Stimulated activated CD8-positive, alpha-beta memory T cell treated with anti-CD3 and anti-CD28 coated beads, Interleukin-7, amount 100 ng/mL, for 48 hours (primary cell): Measurements from ENCODE around the gene NEK3.
"Not testable (repeated sequence)": the region's sequence is repeated elsewhere in the genome, so short reads cannot be mapped to it uniquely, and the experiment has no call there.

ENCODE experiments used
- DNase-seq, 2 donors: peaks; one replicate each; pipeline ENCODE4 v3.0.0-alpha.2; 2020; ENCODE audit warnings: low read depth in 1 of 2; ENCODE audit errors: extremely low read depth in 1 of 2

Gene NEK3

DNA sequence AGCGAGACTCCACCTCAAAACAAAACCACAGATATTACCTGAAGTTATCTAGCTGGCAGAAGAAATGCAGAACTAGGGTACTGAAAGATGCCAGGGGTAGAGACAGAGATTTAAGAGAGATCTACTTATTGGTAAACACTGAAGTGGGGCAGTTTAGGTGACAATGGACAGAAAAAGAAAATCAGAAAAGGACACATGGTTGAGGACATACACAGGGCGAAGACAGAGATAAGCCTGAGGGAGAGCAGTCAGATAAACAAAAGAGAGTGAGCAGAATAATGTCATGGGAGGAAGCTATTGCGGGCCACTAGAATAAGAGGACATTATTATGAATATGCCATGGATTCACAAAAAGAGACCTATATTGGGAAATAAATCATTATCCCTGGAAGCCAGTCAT, 33.9 kb downstream of the NEK3 start:
- no peak for DNase-seq

DNA sequence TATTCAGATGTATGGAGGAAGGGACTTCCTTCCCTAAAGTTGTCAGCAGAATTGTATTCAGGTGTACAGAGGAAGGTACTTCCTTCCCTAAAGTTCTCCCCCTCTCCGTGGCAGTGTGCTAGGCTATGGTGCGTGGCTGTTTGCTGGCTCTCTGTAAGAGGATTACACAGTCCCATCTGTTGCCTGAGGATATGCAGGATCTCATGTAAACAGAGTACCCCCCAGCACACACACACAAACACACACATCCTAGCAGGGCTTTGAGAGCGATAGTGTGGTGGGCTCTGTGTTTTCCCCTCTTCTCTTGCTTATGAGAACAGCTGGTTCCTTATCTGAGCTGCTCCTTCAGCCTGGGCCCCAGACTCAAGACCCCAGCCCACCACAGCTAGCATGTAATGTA, 40.8 kb downstream of the NEK3 start:
- DNase-seq, result no peak

DNA sequence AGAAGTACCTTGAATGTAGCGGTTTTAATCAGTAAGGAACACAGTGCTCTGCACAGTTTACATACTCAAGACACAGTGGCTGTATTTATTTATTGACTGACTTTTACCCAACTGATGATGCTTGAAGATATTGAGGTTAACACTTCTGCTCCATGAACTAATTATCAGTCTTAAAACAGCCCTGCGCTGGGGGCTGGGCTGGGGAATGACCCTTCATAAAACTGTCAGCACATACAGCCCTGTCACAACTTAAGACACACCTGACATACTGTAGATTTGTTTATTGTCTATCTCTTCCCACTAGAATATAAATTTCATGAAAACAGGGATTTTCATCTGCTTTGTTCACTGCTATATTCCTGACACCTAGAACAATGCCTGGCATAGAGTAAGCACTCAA, 41.3 kb downstream of the NEK3 start:
- DNase-seq, result no peak

DNA sequence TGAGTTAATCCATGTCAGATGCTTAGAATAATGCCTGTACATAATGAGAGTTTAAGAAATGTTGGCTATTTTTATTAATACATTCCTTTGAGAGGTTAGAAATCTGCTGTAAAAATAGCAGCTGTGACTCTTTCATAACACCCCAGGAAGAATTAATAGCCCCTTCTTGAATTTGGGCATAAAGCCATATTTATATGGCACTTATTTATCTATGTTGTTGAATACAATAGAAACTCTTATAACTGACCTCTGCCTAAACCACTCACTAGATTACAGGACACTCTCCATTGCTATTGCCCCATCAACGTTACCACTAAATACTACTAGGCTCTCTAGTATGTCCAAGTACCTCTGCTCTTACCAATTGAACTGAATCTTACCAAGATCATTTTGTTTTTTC, 46.8 kb downstream of the NEK3 start:
- no peak for DNase-seq

DNA sequence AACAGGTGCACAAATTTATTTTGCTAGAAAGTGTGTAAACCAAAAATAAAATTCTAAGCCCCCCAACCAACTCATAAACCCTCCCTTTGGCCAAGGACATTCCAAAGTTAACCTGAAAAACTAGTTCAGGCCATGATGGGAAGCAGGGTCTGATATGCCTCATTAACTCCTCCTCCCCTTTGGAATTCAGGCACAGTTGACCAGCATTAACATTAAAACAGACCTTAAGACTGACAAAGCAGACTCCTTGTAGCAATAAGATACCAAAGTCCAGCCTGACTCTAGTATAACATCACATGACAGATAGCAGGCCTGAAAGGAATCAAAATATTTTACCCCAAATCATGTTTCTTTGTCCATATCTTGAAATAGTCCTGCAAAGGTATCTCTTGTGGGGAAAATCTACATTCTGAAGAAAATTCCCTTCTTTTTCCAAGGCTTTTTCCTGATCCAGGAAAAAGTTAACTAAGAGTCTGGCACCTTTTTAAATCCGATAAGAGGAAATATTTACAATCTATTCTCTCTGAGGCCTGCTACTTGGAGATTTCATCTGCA, 50.2 kb downstream of the NEK3 start:
- DNase-seq, result no peak

DNA sequence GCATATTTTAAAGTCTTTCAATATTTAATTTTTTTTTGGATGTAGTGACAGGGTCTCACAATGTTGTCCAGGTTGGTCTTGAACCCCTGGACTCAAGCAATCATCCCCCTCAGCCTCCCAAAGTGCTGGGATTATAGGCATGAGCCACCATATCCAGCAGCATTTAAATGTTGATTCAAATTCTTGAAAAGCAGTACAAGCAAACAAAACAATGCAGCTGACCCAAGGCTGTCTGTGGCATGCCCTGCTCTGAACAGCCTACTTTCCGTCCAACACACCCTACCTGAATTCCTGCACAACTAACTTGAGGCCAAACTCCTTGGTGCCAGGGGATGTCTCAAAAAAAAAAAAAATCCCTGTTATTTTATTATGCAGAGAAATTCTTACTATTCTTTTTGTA, 53.6 kb downstream of the NEK3 start:
- no peak for DNase-seq

DNA sequence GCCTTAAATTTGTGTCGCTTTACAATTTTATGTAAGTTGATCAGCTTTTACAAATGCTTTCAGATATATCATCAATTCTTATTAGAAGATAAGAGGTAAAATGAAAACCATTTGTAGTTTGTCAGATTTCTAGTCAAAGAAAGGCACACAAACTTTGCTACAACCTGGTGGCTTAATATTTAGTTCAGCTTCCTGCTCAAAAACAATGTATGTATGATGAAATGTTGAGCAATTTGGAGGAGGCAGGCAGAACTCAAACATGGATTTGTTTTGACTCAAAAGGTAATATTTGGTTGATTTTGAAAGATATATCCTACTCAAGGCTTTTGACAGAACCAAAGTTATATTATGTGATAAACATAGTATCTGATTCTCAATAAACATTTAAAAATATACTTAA, 54.8 kb downstream of the NEK3 start:
- DNase-seq, result no peak

DNA sequence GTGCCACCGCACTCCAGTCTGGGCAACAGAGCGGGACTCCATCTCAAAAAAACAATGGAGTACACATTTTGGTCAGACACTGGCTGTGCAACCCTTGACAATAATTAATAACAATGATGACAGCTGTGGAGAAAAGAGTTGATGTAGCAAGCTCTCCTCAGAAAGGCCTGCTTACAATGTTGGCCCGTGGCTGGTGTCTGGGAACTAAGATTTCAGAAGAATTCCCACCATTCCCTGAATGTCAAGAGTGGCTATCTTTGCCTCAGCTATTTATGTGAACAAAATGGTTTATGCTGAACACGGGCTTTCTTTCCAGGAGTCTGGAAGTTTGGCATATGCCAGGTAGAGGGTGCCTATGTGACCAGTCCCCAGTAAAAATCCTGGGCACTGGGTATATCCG, 56.0 kb downstream of the NEK3 start:
- no peak for DNase-seq

DNA sequence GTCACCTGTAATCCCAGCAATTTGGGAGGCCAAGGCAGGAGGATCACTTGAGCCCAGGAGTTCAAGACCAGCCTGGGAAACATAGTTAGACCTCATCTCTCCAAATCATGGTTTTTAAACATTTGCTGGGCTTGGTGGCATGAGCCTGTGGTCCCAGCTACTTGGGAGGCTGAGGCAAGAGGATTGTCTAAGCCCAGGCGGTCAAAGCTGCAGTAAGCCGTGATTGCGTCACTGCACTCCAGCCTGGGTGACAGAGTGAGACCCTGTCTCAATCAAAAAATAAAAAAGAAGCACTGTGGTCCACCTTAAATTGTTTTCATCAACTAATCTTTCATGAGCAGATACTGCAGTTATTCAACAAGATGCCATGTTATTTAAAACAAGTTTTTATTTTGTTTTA, 57.0 kb downstream of the NEK3 start:
- not testable (repeated sequence) for DNase-seq

DNA sequence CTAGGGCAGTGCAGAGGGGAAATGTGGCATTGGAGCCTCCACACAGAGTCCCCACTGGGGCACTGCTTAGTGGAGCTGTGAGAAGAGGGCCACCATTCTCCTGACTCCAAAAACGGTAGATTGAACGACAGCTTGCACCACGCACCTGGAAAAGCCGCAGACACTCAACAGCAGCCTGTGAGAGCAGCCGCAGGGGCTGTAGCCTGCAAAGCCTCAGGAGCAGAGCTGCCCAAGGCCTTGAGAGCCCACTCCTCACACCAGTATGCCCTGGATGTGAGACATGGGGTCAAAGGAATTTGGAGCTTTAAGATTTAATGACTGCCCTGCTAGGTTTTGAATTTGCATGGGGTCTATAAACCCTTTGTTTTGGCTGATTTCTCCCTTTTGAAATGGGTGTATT, 62.2 kb downstream of the NEK3 start:
- DNase-seq, result no peak

DNA sequence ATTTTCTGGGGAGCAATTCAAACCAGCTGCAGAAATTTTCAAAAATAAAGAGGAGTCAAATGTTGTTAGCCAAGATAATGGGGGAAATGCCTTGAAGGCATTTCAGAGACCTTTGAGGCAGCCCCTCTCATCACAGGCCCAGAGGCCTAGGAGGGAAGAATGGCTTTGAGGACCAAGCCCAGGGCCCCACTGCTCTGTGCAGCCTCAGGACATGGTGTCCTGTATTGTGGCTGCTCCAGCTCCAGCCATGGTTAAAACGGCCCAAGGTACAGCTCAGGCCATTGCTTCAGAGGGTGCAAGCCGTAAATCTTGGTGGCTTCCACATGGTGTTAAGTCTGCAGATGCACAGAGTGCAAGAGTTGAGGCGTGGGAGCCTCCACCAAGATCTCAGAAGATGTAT, 62.6 kb downstream of the NEK3 start:
- DNase-seq, result no peak

DNA sequence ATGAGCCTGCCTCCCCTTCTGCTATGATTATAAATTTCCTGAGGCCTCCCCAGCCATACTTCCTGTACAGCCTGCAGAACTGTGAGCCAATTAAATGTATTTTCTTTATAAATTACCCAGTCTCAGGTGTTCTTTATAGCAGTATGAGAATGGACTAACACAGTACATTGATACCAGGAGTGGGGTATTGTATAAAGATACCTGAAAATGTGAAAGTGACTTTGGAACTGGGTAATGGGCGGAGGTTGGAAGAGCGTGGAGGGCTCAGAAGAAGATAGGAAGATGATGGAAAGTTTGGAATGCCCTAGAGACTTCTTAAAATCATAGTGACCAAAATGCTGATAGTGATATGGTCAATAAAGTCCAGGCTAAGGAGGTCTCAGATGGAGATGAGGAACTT, 63.3 kb downstream of the NEK3 start:
- no peak for DNase-seq

DNA sequence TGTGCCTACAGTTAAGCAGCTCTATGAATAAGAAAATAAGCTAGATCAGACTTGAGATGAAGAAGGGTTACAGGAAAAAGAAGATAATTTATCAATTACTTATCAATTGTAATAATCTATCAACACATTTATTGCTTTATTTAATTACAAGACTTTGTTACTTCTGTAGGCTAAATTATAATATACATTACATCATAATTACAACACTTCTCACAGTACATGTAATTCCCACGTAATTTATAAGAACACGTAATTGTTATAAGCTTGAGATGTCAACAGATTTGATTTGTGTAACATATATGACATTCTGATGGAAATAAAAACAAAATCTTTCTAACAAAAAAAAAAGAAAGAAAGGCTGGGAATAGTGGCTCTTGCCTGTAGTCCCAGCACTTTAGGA, 67.3 kb downstream of the NEK3 start:
- no peak for DNase-seq

DNA sequence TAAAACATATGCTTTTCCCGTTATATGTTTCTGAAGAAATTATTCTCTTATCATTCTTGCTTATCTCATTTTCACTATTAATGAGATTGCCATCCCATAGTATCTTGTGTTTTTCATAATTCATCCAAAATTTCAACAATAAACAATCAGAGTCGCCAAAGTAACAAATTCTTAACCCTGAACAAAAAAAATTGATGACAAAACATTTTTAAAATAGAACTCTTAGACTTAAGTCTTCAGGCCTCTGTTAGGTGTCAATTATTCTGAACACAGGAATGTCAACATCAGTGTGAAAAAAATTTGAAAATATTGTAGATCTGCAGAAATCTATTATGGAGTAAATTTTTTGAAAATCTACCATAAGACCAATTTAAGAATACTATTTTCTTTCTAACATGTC, 67.9 kb downstream of the NEK3 start:
- DNase-seq, result no peak

DNA sequence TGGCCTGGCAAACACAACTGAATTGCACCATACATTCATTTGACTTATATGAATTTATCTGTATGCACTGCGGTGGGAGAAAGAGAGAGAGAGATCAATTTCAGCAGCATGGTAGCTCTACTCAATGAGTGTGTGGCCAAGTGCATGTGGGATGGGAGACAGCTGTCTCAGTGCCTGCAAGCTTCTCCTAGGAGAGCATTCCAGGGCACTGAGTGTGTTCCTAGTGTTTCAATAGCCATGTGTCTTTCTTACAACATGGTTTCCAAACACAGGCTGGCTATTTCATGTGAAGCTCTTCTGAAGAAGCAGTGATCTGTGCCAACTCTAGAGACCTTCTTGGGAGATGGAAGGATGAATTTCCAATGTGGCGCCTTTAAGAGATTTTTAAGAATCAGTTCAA, 74.0 kb downstream of the NEK3 start:
- DNase-seq, result no peak

DNA sequence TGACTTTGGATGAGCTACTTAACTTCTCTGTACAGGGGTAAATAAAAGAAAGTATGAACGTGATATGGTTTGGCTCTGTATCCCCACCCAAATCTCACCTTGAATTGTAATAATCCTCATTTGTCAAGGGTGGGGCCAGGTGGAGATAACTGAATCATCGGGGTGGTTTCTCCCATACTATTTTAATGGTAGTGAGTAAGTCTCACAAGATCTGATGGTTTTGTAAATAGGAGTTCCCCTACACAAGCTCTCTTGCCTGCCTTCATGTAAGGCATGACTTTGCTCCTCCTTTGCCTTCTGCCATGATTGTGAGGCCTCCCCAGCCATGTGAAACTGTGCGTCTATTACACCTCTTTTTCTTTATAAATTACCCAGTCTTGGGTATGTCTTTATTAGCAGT, 74.4 kb downstream of the NEK3 start:
- not testable (repeated sequence) for DNase-seq
